ENCODE data around the gene PPP1R37.

GRCh38 chr19:45135176-45135885 lies 42.4 kb downstream of the PPP1R37 start:
- TF ChIP-seq, protein P1, sequence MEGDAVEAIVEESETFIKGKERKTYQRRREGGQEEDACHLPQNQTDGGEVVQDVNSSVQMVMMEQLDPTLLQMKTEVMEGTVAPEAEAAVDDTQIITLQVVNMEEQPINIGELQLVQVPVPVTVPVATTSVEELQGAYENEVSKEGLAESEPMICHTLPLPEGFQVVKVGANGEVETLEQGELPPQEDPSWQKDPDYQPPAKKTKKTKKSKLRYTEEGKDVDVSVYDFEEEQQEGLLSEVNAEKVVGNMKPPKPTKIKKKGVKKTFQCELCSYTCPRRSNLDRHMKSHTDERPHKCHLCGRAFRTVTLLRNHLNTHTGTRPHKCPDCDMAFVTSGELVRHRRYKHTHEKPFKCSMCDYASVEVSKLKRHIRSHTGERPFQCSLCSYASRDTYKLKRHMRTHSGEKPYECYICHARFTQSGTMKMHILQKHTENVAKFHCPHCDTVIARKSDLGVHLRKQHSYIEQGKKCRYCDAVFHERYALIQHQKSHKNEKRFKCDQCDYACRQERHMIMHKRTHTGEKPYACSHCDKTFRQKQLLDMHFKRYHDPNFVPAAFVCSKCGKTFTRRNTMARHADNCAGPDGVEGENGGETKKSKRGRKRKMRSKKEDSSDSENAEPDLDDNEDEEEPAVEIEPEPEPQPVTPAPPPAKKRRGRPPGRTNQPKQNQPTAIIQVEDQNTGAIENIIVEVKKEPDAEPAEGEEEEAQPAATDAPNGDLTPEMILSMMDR (IDR thresholded peaks at IDR 0.05; ENCODE audit: low read depth, low read length, missing input control) = no peak
- TF ChIP-seq REST (IDR thresholded peaks at IDR 0.05) = no peak
- no peak for TF ChIP-seq RAD21 (IDR thresholded peaks at IDR 0.05)
- TF ChIP-seq, protein P2, sequence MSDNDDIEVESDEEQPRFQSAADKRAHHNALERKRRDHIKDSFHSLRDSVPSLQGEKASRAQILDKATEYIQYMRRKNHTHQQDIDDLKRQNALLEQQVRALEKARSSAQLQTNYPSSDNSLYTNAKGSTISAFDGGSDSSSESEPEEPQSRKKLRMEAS (IDR thresholded peaks at IDR 0.05) = no peak
- TF ChIP-seq HNF4A (conservative IDR thresholded peaks at IDR 0.05) = no peak
- TF ChIP-seq SP1 (IDR thresholded peaks at IDR 0.05) = no peak
- TF ChIP-seq, protein P3, sequence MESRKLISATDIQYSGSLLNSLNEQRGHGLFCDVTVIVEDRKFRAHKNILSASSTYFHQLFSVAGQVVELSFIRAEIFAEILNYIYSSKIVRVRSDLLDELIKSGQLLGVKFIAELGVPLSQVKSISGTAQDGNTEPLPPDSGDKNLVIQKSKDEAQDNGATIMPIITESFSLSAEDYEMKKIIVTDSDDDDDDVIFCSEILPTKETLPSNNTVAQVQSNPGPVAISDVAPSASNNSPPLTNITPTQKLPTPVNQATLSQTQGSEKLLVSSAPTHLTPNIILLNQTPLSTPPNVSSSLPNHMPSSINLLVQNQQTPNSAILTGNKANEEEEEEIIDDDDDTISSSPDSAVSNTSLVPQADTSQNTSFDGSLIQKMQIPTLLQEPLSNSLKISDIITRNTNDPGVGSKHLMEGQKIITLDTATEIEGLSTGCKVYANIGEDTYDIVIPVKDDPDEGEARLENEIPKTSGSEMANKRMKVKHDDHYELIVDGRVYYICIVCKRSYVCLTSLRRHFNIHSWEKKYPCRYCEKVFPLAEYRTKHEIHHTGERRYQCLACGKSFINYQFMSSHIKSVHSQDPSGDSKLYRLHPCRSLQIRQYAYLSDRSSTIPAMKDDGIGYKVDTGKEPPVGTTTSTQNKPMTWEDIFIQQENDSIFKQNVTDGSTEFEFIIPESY (IDR thresholded peaks at IDR 0.05) = no peak
- no peak for TF ChIP-seq ATF3 (IDR thresholded peaks at IDR 0.05)
- TF ChIP-seq YY1 (IDR thresholded peaks at IDR 0.05) = no peak
- TF ChIP-seq TAF1 (conservative IDR thresholded peaks at IDR 0.05) = no peak
- TF ChIP-seq FOXA2 (IDR thresholded peaks at IDR 0.05) = no peak
- TF ChIP-seq EGR1 (IDR thresholded peaks at IDR 0.05; ENCODE audit: low read depth in 2 of 2) = no peak
- TF ChIP-seq HNF4G (IDR thresholded peaks at IDR 0.05) = no peak
- TF ChIP-seq GABPA (IDR thresholded peaks at IDR 0.05 in 1 of 2, conservative IDR thresholded peaks at IDR 0.05 in 1 of 2) = no peak
